GM12878 (cell line): Measurements from ENCODE around the gene SQOR. TPM values are rescaled to one million over a fixed set of nuclear protein-coding genes. Genes with fewer than 3 reads are reported as not detected.

Source experiments
- ATAC-seq: fragments of 200-7000 bp; cut with Tn5 transposase; 3 replicates; pipeline ENCODE4 v1.9.1; 2020; ENCODE audit warnings: mild to moderate bottlenecking, moderate library complexity
- BruUV-seq: library from RNA; stranded (reverse); fragments of 400-500 nt; replicated peaks from 2 replicates; lab custom pipeline; 2021; lab: Mats Ljungman, UMichigan
- CTCF ChIA-PET: fragments of 300-600 bp; sonication (Branson Sonifier 250); formaldehyde crosslinking; extraction: SDS; loops from one replicate; lab custom pipeline; 2021; ENCODE audit warnings: inconsistent platforms; lab: Yijun Ruan, JAX
- POLR2A ChIA-PET: fragments of 350-600 bp; formaldehyde crosslinking; extraction: SDS; loops from one replicate; lab custom pipeline; 2021; ENCODE audit warnings: inconsistent platforms; lab: Charles Lee
- RAD21 ChIA-PET: fragments of 300-600 bp; sonication (Branson Sonifier 250); formaldehyde crosslinking; loops from one replicate; lab custom pipeline; 2023; ENCODE audit warnings: antibody characterized with exemption; ENCODE audit not compliant: unreplicated experiment; lab: Charles Lee
- SMC1A ChIA-PET: fragments of 300-600 bp; sonication (Branson Sonifier 250); formaldehyde crosslinking; loops from one replicate; lab custom pipeline; 2023; ENCODE audit not compliant: unreplicated experiment, uncharacterized antibody; lab: Charles Lee
- DNase-seq: peaks from one replicate; pipeline ENCODE4 v3.0.0-alpha.2; 2011; ENCODE audit warnings: low read depth, low spot score
- FAIRE-seq: peaks from 3 replicates; lab custom pipeline; 2011; peaks lifted over from hg19 to GRCh38; lab: Jason Lieb, UNC
- H2AFZ ChIP-seq: 2 replicates; pipeline ENCODE4 v1.6.0; 2011; ENCODE audit warnings: low read depth, low read length, control low read depth; ENCODE audit not compliant: control insufficient read depth
- H3K27ac ChIP-seq: 2 replicates; pipeline ENCODE4 v1.5.1; 2011; ENCODE audit warnings: control low read depth; ENCODE audit not compliant: control insufficient read depth, insufficient read depth
- H3K27me3 ChIP-seq, 2 experiments: replicated peaks in 1 of 2; 2 replicates each; pipeline versions ENCODE4 v1.6.0 to v1.6.1; 2011; ENCODE audit warnings: low read length in 1 of 2; ENCODE audit not compliant: control insufficient read depth in 2 of 2, insufficient read depth in 2 of 2
- H3K36me3 ChIP-seq, 2 experiments: 2 replicates each; pipeline ENCODE4 v1.5.1; 2011; ENCODE audit warnings: low read length in 1 of 2; ENCODE audit not compliant: control insufficient read depth in 2 of 2, insufficient read depth in 2 of 2
- H3K4me1 ChIP-seq: 2 replicates; pipeline ENCODE4 v1.6.1; 2011; ENCODE audit warnings: mild to moderate bottlenecking, low read length, moderate library complexity, mixed read lengths; ENCODE audit not compliant: control insufficient read depth, insufficient read depth
- H3K4me2 ChIP-seq: 2 replicates; pipeline ENCODE4 v1.6.0; 2011; ENCODE audit warnings: control low read depth; ENCODE audit not compliant: control insufficient read depth, insufficient read depth
- H3K4me3 ChIP-seq: fragments of 200-600 bp; sonication (generic); 2 replicates; pipeline ENCODE4 v1.5.1; 2016
- H3K79me2 ChIP-seq: 2 replicates; pipeline ENCODE4 v1.6.0; 2011; ENCODE audit warnings: low read length; ENCODE audit not compliant: control insufficient read depth, insufficient read depth
- H3K9ac ChIP-seq: 2 replicates; pipeline ENCODE4 v1.8.0; 2011; ENCODE audit warnings: low read length, control low read depth, mixed read lengths; ENCODE audit not compliant: control insufficient read depth, insufficient read depth
- H3K9me3 ChIP-seq: replicated peaks from 3 replicates; pipeline ENCODE4 v1.5.1; 2011; ENCODE audit warnings: mild to moderate bottlenecking, low read length; ENCODE audit not compliant: control insufficient read depth, insufficient read depth
- H4K20me1 ChIP-seq: 2 replicates; pipeline ENCODE4 v1.6.0; 2011; ENCODE audit not compliant: control insufficient read depth, insufficient read depth
- CBFB ChIP-seq: IDR thresholded peaks from 2 replicates; pipeline ENCODE4 v1.6.1; 2016; ENCODE audit warnings: antibody characterized with exemption, low read depth
- CBX5 ChIP-seq: sonication (generic); IDR thresholded peaks from 2 replicates; pipeline ENCODE4 v1.6.1; 2016; ENCODE audit warnings: low read depth, moderate library complexity, mild to moderate bottlenecking, inconsistent platforms
- JUND ChIP-seq: IDR thresholded peaks from 2 replicates; pipeline ENCODE4 v1.6.1; 2012; ENCODE audit warnings: low read depth, mild to moderate bottlenecking, low read length, improper control_type of control experiment, moderate library complexity
- KAT2A ChIP-seq: conservative IDR thresholded peaks from 2 replicates; pipeline ENCODE4 v1.6.1; 2011; ENCODE audit warnings: low read depth, low read length; ENCODE audit not compliant: control insufficient read depth
- KLF5 ChIP-seq: fragments of 450-650 bp; IDR thresholded peaks from 2 replicates; pipeline ENCODE4 v1.6.1; 2014; ENCODE audit warnings: mild to moderate bottlenecking; ENCODE audit not compliant: partially characterized antibody
- MEF2B ChIP-seq: fragments of 450-650 bp; IDR thresholded peaks from 2 replicates; pipeline ENCODE4 v1.6.1; 2018; ENCODE audit warnings: mild to moderate bottlenecking, moderate library complexity; ENCODE audit not compliant: partially characterized antibody, poor library complexity, severe bottlenecking
- MLLT1 ChIP-seq: fragments of 450-650 bp; IDR thresholded peaks from 2 replicates; pipeline ENCODE4 v1.6.1; 2016; ENCODE audit warnings: mild to moderate bottlenecking
- MTA3 ChIP-seq: IDR thresholded peaks from 2 replicates; pipeline ENCODE4 v1.6.1; 2012; ENCODE audit warnings: low read length, inconsistent platforms, borderline replicate concordance
- NR2C2 ChIP-seq: IDR thresholded peaks from 2 replicates; pipeline ENCODE4 v1.6.1; 2011; ENCODE audit warnings: borderline replicate concordance, low read depth; ENCODE audit not compliant: control insufficient read depth, insufficient read length
- TBL1XR1 ChIP-seq: IDR thresholded peaks from 2 replicates; pipeline ENCODE4 v1.6.1; 2012; ENCODE audit warnings: low read depth, low read length, improper control_type of control experiment
- USF2 ChIP-seq: IDR thresholded peaks from 2 replicates; pipeline ENCODE4 v1.6.1; 2011; ENCODE audit warnings: low read depth, low read length, improper control_type of control experiment, borderline replicate concordance
- YY1 ChIP-seq: IDR thresholded peaks from 2 replicates; pipeline ENCODE4 v1.6.1; 2011; ENCODE audit warnings: low read depth, mild to moderate bottlenecking, low read length
- ZNF207 ChIP-seq: fragments of 450-650 bp; IDR thresholded peaks from 2 replicates; pipeline ENCODE4 v1.6.1; 2014; ENCODE audit warnings: antibody characterized with exemption, mild to moderate bottlenecking, borderline replicate concordance
- WGBS: methylation state at CpG from one replicate; pipeline ENCODE4 v1.1.6; 2016; ENCODE audit warnings: low lambda C conversion rate; ENCODE audit not compliant: insufficient replicate concordance, insufficient coverage; ENCODE audit errors: missing lambda C conversion rate; 5-methylcytosine and 5-hydroxymethylcytosine counted together
- in situ Hi-C: fragments of 300-500 bp; cut with MboI; formaldehyde crosslinking; loops from 9 replicates; pipeline ENCODE4 v1.14.3; 2018; ENCODE audit warnings: mixed read lengths
- intact Hi-C: fragments of 100-400 bp; cut with micrococcal nuclease; formaldehyde crosslinking; loops from one replicate; pipeline ENCODE4 v1.14.2; 2022; ENCODE audit not compliant: unreplicated experiment
- polyA plus RNA-seq, 11 experiments: library from polyadenylated mRNA; depleted of rRNA in 4 of 11; unstranded in 6 of 11; stranded (reverse) in 5 of 11; fragments of >200 nt; fragmentation: Nextera tagmentation in 4 of 11; fragmentation: Illumina TruSeq in 1 of 11; extraction: Ambion mirVana in 4 of 11; extraction: Trizol in 1 of 11; gene quantifications; 1 replicate in 1 of 11; 2 replicates in 10 of 11; pipeline versions ENCODE4 v1.2.1 to v1.2.3, GENCODE V29; 2011 to 2016; ENCODE audit warnings: inconsistent platforms in 2 of 11, missing spikeins in 2 of 11, low read depth in 1 of 11
- total RNA-seq, 4 experiments: library from RNA; depleted of rRNA in 3 of 4; stranded (reverse); fragments of >200 nt in 3 of 4; fragmentation: Illumina TruSeq in 1 of 4; extraction: Trizol in 1 of 4; gene quantifications; 2 replicates each; pipeline versions ENCODE4 v1.2.1 to v1.2.3, GENCODE V29; 2013 to 2021
- TF ChIP-seq, protein P1 (sequence below): IDR thresholded peaks from 2 replicates; pipeline ENCODE4 v1.6.1; 2011; ENCODE audit warnings: low read depth, mild to moderate bottlenecking, low read length, moderate library complexity, borderline replicate concordance; ENCODE audit errors: extremely low read depth
- TF ChIP-seq, protein P2 (sequence below): fragments of 450-650 bp; IDR thresholded peaks from 2 replicates; pipeline ENCODE4 v1.6.1; 2014; ENCODE audit warnings: mild to moderate bottlenecking

The SQOR gene
- total and polyA plus RNA-seq, 10 of the 15 experiments (the other 5 are each of a cell fraction or from before 2014, with no cell fraction given): 14.5 to 74.7 (median 44.2) TPM

DNA sequence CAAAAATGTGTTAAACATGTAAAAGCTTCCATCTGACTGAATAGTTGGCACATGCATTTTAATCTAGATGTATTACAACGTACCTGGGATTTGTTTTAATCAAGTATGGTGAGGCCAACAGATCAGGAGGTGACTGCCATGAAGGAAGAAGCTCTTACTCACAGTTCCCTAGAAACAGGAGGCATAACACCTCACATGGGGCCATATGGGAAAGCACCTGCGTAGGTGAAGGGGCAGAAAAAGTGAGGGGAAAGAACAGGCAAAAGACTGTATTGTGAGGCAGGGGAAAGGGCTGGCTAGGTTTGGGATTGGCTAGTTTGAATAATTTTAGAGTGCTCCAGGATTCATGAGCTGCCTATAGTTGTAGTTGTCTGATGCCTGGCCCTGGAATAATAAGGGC lies 9.6 kb downstream of the SQOR start:
- in situ Hi-C loops (no loop called here), intact Hi-C loops (no loop called here)
- Histone ChIP-seq H3K4me3 (no peak overlapping the region), H3K27me3 (no peaks in the 10 kb centered on the region), H3K4me1 (peaks cover 17% of the 10 kb centered on the region), H3K9me3 (no peaks in the 10 kb centered on the region), H3K9ac (no peak overlapping the region), H2AFZ (no peak overlapping the region), H3K27ac (no peak overlapping the region), H3K4me2 (no peak overlapping the region), H3K79me2 (peaks cover 4% of the 10 kb centered on the region), H3K36me3 (no peaks in the 10 kb centered on the region), H4K20me1 (no peaks in the 10 kb centered on the region)
- WGBS: 79% methylated on average over 2 of the region's 2 CpGs
- ChIA-PET CTCF (interaction anchor here (1.6 kb wide), 1 partner anchor 16 kb away, joined by 4 read pairs; no protein-coding TSS in a partner anchor), SMC1A (no interaction called here), RAD21 (no interaction called here), POLR2A (no interaction called here)
- FAIRE-seq (no peak), ATAC-seq (peak; percentile 46), DNase-seq (no peak)
- no TSS peak for BruUV-seq
- TF ChIP-seq CBX5 (no peak), MLLT1 (no peak), USF2 (no peak), KLF5 (no peak), ZNF207 (no peak), NR2C2 (no peak), CBFB (no peak), YY1 (no peak), KAT2A (no peak), MTA3 (no peak), TBL1XR1 (no peak), JUND (no peak), MEF2B (no peak)
- TF ChIP-seq, protein P1, sequence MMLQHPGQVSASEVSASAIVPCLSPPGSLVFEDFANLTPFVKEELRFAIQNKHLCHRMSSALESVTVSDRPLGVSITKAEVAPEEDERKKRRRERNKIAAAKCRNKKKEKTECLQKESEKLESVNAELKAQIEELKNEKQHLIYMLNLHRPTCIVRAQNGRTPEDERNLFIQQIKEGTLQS: no peak
- TF ChIP-seq, protein P2, sequence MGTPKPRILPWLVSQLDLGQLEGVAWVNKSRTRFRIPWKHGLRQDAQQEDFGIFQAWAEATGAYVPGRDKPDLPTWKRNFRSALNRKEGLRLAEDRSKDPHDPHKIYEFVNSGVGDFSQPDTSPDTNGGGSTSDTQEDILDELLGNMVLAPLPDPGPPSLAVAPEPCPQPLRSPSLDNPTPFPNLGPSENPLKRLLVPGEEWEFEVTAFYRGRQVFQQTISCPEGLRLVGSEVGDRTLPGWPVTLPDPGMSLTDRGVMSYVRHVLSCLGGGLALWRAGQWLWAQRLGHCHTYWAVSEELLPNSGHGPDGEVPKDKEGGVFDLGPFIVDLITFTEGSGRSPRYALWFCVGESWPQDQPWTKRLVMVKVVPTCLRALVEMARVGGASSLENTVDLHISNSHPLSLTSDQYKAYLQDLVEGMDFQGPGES: no peak
